RCC 7860 (cell line): ENCODE measurements around the gene PRR35.

ENCODE experiments used
- DNase-seq: peaks from one replicate; pipeline ENCODE4 v3.0.0-alpha.2; 2015; ENCODE audit warnings: low spot score
- FAIRE-seq: peaks from 2 replicates; lab custom pipeline; 2012; peaks lifted over from hg19 to GRCh38; lab: Jason Lieb, UNC

Gene PRR35

DNA sequence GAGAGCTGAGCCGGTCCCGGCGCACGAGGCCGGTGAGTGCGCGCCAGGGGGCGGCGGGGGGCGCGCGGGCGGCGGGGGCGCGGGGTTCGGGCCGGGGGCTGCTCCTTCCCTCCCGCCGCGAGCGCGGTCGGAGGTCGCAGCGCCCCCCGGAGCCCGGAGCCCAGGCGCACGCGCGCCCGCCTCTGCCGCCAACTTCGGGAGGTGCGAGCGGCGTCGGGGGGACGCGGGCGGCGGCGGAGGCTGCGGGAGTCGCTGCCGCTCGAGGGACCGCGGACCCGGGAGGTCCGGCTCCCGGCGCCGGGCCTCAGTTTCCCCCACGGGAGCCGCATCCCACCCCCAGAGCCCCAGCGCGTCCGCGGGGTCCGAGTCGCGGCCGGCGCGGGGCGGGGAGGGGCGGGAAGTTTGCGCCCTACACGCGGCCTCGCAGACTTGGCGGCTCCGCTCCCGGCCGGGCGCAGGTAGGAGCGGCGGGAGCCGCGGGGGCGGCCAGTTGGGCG is at the start of gene PRR35:
TSS of gene PRR35 (plus strand) at position 191 of the 497 bp plus-strand sequence. CDS start 2,901 bp downstream, outside the sequence.
- no peak for DNase-seq
- no peak for FAIRE-seq

DNA sequence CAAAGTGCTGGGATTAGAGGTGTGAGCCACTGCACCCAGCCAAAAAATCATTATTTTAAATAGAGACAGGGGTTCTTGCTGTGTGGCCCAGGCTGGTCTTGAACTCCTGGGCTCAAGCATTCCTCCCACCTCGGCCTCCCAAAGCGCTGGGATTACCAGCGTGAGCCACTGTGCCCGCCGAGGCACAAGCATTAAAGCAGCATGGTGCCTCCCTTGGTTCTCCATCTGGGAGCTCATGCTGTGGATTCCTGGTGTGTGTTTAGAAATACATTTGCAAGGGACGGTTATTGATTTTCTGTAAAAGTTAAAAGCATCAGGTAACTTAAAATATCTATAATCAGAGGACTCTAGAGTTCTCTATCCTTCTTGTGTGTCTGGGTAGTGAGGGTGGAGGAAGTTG is 47.4 kb upstream of the PRR35 start:
- FAIRE-seq (no peak), DNase-seq (no peak)

DNA sequence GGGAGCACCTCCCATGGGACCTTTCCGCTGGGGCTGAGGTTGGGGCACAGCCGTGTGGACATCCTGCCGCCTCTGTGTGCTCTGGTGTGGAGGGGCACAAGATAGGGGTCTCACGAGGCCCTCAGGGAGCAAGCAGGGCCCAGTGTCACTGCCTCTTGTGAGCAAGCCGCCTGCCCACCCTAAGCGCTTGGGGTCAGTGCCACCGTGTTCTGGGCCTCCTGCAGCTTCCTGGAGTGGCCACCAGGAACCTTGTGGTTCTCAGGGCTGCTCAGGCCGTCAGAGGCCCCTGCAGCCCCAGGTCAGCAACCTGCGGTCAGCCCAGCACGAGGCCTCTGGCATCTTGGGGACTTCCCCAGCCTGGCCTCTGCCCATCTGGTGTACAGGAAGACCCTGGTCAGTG is 46.2 kb upstream of the PRR35 start:
- no peak for FAIRE-seq
- DNase-seq, result no peak

DNA sequence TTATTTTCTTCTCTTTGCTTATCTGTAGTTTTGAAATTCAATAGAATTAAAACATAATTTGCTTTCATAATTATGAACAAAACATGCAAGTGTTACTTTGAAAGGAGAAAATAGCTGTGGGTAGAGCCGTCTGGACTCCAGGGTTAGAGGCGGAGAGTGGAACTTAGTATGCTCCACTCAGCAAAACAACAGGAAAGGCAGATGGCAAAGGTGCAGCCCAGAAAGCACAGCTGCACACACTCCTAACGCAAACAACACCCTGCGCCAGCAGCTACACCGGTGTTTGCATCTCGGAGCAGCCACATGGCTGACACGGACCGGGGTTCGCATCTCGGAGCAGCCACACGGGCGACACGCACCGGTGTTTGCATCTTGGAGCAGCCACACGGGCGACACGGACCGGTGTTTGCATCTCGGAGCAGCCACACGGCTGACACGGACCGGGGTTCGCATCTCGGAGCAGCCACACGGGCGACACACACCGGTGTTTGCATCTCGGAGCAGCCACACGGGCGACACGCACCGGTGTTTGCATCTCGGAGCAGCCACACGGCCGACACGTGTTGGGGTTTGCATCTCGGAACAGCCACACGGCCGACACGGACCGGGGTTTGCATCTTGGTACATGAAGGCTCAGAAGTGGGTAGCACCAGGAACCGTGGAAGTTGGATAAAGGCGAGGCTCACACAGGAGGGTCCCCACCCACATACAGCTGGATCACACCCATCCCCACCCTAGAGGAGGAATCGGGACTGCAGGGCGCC is 44.8 kb upstream of the PRR35 start:
- no peak for FAIRE-seq
- no peak for DNase-seq

DNA sequence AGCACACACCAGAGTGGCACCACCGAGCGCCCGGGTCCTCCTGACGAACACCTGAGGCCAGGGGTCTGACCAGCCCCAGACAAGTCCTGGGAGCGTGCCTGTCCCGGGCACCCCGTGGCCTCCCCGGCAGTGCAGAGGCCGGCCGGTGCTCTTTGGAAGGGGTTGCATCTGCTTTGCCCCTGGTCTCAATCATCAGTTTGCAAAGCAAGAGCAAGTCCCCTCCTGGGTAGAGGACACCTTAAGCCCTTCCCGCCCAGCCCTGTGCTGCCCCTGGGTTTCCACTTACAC is 44.3 kb upstream of the PRR35 start:
- FAIRE-seq (no peak), DNase-seq (no peak)

DNA sequence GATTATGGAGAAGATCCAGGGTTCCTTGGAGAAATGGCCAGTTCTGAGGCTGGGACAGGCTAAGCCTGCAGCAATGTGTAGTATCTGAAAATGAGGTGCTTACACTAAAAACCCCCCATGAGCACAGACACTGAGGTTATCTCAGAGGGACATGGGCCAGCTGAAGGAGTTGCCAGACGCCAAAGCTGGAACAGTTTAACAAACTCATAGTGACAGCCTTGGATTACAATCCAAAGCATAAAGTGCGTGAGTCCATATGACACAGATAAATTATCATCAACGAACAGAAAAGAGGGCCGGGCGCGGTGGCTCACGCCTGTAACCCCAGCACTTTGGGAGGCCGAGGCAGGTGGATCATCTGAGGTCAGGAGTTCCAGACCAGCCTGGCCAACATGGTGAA is 43.9 kb upstream of the PRR35 start:
- DNase-seq (no peak), FAIRE-seq (no peak)

DNA sequence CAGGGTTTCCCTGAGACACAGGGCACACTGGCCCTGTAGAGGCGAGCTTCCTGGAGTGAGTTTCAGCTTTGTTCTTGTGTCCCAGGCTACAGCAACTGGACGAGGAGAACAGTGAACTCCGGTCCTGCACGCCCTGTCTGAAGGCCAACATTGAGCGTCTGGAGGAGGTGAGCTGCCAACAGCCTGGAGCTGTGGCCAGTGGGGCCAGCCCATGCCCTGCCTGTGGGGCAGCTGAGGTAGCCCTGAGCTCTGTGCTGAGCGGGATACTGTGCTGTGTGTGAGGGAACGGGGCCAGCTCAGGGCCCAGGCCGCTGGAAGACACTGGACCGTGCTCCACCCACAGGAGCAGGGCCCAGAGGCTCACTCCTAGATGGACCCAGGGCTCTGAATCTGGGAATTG is 41.3 kb upstream of the PRR35 start:
- FAIRE-seq (no peak), DNase-seq (no peak)

DNA sequence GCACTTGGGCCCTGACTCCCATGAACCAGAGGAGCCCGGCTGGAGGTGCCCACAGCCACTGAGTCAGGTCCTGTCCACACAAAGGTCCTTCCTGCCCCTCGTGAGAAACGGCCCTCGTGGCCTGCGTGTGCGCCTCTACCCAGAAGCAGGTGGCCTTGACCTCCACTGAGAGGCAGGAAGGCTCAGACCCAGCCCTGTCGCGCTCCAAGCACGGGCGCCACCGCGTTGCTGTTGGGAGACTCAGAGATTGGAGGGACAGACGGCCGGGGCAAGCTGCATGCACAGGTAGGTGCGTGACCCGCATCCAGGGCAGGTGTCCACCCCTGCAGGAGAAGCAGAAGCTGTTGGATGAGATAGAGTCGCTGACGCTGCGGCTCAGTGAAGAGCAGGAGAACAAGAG is 40.8 kb upstream of the PRR35 start:
- FAIRE-seq, result no peak

DNA sequence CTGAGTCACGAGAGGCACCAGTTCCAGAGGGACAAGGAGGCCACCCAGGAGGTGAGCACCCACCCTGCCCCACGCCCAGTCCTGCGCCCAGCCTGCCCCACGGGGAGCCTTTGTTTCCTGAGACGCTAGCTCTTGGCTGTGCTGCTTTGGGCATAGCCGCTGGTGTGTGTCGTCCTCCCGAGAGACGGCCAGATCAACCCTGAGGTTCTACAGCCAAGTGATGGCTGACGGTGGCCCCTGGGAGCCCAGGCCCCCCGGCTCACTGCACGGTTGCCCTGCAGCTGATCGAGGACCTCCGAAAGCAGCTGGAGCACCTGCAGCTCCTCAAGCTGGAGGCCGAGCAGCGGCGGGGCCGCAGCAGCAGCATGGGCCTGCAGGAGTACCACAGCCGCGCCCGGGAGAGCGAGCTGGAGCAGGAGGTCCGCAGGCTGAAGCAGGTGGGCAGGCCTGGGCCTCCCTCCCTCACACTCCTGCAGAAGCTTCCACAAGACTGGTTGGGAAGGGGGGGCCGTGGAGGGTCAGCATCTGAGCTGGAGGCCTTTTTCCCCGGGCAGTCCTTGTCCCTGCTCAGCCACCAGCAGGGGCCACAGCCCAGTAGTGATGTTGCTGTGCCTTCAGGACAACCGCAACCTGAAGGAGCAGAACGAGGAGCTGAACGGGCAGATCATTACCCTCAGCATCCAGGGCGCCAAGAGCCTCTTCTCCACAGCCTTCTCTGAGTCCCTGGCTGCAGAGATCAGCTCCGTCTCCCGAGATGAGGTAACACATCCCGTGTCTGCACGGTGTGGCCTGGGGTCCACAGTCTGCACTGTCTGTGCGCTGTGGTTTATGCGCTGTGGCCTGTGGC is 40.1 kb upstream of the PRR35 start:
- FAIRE-seq (no peak), DNase-seq (no peak)

More for the DNA sequence above, 40.8 kb upstream of the PRR35 start:
- DNase-seq, result no peak

DNA sequence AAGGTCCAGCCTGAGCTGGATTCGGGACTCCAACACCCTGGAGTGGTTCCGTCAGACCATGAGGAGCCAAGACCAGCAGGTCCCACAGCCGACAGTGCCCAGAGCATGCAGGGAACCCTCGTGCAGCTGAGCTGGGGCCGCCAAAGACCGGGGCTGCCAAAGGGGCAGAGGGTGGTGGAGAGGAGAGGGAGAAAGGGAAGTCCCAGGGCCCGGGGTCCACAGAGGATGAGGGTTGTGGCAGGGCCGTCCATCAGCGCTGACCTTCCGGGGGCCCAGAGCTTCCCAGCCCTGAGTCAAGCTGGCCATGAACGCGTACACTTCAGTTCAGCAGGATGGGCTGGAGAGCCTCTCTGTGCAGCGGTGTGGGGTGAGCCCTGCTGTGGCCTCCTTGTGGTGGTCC is 39.3 kb upstream of the PRR35 start:
- no peak for FAIRE-seq
- DNase-seq, result no peak

DNA sequence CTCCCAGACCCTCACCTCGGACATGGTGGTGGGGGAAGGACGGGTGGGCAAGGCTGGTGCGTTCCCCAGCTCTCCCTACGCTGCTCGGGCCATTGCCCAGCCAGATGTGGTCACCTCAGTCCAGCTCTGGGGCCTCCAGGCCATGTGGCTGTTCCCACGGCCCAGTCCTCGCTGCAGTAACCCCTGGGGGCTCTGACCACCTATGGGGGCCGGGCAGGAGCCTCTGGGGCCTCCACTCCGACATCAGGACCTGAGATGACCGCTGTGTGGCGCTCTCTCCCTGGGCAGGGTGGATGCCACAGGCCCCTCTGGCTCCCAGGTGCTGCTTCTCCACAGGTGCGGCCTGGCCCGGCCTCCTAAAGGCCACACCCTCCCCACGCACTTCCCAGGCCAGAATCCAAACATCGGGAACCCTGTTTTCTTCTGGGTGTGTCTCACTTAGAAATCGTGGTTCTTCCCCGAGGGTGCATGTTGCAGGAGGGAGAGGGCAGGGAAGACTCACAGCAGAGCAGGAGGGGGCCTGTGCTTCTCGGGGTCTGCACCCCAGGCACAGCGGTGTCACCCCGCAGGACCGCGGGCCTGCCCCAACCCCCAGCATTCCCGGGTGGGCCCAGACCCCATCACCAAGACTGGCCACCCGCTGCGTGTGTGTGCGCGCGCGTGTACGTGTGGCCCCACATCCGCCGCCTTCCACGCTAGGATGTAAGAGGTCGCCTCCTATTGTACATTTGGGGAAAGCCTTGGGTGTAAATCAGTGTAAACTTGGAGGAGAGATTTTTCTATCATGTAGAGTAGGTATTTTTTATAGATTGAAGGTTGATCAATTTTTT is 38.6 kb upstream of the PRR35 start:
- FAIRE-seq (no peak), DNase-seq (no peak)

DNA sequence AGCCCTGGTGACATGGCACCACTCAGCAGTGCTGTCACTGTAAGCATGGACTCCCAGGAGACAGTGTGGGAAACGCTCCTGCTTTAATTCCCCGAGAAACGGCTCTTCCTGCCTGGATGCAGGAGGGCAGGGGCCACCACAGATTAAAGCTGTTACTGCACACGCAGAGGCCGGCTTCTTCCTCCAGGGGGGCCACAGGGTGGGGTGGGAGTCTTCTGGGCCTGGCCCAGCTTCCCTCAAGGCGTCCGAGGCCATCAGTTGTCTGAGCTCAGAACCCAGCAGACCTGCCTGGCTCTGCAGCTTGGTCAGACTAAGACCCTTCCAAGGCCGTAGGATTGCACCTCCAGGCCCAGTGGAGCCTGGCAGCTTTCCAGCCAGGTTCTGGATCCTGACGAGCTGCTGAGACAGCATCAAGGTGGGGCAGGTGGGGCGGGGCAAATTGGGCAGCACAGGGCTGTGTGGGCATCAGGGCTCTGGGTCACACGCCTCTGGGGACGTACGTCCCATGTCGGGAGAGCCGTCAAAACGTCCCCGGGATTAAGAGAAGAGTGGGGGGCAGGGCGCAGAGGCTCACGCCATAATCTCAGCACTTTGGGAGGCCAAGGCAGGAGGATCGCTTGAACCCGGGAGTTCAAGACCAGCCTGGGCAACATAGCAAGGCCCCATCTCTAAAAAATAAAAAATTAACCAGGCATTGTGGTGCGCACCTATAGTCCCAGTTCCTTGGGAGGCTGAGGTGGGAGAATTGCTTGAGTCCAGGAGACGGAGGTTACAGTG is 37.7 kb upstream of the PRR35 start:
- no peak for DNase-seq
- FAIRE-seq, result no peak

DNA sequence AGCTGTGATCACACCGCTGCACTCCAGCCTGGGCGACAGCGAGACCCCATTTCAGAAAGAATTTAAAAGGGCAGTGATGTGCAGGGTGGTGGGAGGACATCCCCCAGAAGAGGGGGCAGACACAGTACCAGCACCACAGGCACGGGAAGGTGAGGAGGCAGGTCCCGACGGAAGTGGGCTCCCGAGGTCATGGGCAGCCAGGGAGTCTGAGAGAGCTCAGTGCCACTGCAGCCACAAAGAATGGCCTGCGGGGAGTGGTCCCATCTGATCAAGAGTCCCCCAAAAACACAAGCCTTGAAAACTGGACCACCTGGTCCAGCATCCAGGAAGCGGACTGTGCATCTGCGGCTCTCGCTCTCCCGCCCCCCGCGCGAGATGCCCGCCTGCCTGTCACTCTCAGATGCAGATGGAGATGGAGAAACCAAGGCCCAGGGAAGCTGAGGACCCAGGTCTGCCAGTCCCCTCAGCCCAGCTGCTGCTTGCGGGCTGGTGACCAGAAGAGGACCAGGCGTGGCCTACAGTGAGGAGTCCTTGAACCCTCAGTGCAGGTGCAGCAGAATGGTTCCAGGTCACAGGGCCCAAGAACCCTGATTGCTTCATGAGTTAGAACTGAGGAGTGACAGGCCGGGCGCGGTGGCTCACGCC is 37.0 kb upstream of the PRR35 start:
- no peak for FAIRE-seq

DNA sequence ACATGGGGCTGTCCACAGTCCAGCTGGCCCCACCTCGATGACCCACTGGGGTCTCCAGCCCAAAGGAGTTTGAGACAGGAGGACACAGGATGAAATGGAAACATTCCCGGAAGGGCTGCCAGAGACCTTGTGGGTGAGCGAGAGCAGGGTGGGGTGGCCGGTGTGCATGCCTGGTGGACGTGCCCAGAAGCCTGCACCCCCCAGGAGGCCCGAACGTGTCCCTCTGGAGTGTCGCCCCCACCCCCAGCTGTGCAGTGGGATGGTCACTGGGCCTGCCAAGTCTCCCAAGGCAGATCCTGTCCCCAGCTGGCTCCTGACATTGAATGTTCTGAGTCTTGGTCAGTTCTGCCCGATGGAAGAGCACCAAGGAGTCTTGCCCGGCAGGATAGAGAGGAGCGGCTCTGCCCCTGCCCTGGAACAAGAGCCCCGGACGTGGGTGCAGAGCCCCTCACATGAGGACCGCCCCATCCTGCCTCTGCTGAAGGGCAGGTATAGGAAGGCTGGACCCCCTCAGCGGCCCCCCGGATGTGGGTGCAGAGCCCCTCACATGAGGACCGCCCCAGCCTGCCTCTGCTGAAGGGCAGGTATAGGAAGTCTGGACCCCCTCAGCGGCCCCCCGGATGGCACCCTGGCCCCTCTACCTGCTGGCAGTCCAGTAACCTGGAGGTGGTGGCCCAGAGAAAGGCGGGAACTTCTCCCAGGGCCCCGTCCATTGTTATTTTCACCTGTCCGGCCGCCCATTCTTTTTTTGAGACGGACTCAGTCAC is 35.7 kb upstream of the PRR35 start:
- no peak for FAIRE-seq
- no peak for DNase-seq

More for the DNA sequence above, 37.0 kb upstream of the PRR35 start:
- no peak for DNase-seq

DNA sequence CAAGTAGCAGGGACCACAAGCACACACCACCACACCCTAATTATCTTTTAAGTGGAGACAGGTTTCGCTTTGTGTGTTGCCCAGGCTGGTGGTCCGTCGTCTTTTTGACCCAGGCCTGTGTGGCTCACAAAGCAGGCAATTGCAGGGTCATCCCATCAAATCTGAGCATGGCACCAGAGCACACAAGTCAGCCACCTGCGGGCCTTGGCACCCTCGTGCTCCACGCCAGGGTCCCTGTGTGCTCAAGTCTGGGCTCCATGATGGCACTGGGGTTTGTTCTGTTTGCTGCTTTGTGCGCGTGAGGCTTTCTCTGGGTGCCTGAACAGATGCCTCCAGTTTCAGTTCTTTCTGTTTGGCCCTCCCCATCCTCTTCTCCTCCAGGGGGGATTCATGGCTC is 35.1 kb upstream of the PRR35 start:
- DNase-seq, result no peak
- FAIRE-seq, result no peak

DNA sequence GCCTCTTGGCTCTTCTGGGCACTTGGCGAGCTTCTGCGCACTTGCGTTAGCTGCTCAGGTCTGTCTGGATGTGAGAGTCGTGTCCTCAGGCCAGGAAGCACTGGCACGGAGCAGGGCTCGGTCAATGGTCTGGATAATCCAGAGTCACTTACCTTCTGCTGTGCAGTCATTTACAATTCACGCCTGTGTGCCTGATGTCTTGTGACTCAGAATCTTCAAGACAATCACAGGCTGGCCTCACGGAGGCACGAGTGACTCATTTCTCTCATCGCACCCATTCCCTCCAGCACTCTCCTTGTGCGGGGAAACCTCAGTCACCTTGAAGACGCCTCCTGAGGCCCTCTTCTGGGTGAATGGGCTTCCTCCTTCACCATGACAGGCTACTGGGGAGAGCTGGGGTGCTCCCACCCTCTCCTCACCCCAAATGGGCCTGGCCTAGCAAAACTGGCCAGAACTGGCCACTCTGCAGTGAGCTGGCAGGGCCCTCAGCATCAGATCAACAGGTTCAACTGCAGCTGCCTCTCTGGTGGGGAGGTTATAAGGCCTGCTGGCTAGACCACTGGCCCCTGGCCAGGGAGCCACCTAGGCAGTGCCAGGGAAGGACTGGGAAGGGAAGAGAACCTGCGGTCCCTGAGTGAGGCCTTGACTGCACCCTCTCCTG is 34.5 kb upstream of the PRR35 start:
- peak; percentile 95 for DNase-seq
- peak; percentile 92 for FAIRE-seq

DNA sequence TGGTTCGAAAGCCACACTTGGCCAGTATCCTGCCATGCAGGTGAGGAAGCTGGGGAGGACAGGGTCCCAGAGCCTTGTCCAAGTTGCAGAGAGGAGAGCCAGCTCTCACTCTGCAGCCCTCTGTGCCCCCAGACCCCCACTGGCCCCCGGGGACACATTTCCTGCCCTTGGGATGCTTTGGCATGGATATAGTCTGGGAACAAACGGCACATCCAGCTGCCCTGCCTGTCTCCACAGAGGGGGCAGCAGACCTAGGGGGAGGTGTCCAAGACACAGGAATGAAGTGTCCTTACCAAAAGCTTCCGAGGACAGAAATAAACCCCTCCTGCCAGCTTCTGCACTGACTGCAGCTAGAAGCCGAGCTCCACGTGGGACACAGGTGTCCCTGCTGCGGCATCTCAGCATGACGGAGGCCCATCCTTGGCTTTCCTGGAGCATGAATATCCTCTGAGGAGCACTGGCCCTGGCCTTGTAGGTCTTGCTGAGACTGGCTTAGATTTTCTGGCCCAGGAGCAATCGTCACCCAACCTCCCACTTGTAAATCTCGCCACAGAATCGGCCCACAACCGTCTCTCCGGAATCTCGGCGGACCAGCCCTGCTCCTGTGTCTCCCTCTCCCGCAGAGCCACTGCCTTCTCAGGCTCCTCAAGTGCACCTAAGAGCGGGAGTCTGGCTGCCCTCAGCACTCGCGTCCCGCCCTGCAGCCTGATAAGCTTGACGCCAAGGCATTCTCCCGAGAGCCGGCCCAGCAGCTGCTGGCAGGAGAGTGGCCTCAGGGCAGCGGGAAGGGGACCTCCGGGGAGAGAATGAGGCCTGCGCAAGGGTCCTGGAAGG is 33.8 kb upstream of the PRR35 start:
- no peak for FAIRE-seq
- DNase-seq, result no peak
